ENCODE results near the gene PTPN3. TPM values are rescaled to one million over a fixed set of nuclear protein-coding genes. Genes with fewer than 3 reads are reported as not detected.

Gene PTPN3
- total RNA-seq, 1 experiment from 2014 or later: 25.0 TPM

DNA sequence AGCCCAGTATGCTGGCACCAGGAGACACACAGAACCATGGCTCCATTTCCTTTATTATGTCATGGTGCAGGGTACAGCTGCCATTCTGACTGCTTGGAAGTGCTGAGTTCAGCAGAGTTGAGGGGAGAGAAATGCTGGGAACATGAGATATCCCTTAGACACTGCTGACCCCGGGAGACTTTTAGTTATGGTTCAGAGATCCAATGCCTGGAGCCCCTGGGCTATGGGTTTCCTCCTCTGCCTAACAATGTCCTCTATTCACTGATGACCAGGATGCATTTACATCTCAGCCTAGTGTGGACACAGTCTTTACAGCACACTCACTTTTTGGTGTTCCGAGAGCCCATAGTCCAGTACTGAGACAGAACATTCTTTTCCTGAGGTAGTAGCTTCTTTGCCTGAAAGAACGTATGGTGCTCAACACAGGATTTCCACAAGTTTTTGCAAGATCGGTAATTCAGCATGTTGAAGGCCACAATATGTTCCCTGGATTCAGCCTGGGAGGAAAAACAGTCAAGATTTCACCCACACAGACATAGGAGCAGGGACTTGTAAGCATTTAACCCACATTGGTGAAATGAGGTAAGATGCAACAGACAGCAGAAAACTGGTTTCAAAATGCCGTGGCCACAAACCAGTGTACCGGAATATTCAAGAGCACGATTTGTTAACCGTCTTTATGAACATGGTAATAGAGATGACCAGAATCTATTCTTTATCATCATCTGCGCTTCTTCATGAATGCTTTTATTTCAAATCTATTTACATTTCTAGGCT lies 71.3 kb downstream of the PTPN3 start:
- no peak overlapping the region for H3K4me3 Mint-ChIP-seq (ENCODE audit: low read depth, unreplicated experiment)
- BruUV-seq (replicated peaks): no TSS peak
- H3K27me3 Mint-ChIP-seq (ENCODE audit: unreplicated experiment): no peaks in the 10 kb centered on the region
- intact Hi-C loops (cut with micrococcal nuclease; ENCODE audit: unreplicated experiment): no loop called here
- peaks cover 19% of the 10 kb centered on the region for H3K36me3 Mint-ChIP-seq (ENCODE audit: insufficient read depth, unreplicated experiment)
- CTCF ChIA-PET: no interaction called here
- no peaks in the 10 kb centered on the region for H3K9me3 Mint-ChIP-seq (ENCODE audit: low read depth, unreplicated experiment)
- TF ChIP-seq, protein P1, sequence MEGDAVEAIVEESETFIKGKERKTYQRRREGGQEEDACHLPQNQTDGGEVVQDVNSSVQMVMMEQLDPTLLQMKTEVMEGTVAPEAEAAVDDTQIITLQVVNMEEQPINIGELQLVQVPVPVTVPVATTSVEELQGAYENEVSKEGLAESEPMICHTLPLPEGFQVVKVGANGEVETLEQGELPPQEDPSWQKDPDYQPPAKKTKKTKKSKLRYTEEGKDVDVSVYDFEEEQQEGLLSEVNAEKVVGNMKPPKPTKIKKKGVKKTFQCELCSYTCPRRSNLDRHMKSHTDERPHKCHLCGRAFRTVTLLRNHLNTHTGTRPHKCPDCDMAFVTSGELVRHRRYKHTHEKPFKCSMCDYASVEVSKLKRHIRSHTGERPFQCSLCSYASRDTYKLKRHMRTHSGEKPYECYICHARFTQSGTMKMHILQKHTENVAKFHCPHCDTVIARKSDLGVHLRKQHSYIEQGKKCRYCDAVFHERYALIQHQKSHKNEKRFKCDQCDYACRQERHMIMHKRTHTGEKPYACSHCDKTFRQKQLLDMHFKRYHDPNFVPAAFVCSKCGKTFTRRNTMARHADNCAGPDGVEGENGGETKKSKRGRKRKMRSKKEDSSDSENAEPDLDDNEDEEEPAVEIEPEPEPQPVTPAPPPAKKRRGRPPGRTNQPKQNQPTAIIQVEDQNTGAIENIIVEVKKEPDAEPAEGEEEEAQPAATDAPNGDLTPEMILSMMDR (IDR thresholded peaks at IDR 0.05; ENCODE audit: unreplicated experiment): no peak
- H3K27ac Mint-ChIP-seq (ENCODE audit: unreplicated experiment): no peak overlapping the region
- H3K4me1 Mint-ChIP-seq (ENCODE audit: low read depth, unreplicated experiment): no peaks in the 10 kb centered on the region
- DNase-seq: no peak

DNA sequence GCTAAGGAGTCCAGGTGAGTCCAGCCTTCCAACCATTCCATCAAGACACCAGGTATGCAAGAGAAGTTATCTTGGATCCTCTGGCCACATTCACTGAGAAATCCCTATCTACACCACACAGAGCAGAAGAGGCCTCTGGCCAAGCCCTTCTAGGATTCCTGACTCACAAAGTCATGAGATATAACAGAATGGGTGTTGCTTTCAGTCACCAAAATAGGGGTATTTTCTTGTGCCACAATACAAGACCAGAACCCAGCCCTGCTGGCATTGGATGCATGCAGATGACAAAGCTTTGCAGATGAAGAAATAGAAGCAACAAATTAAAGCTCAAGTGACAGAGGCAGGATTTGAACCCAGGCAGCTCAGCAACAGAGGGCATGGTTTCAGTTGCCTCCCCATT lies 73.5 kb downstream of the PTPN3 start:
- Mint-ChIP-seq H3K4me3 (ENCODE audit: low read depth, unreplicated experiment) (no peak overlapping the region), H3K27me3 (ENCODE audit: unreplicated experiment) (no peaks in the 10 kb centered on the region), H3K9me3 (ENCODE audit: low read depth, unreplicated experiment) (no peaks in the 10 kb centered on the region), H3K36me3 (ENCODE audit: insufficient read depth, unreplicated experiment) (peaks cover 20% of the 10 kb centered on the region), H3K4me1 (ENCODE audit: low read depth, unreplicated experiment) (no peaks in the 10 kb centered on the region), H3K27ac (ENCODE audit: unreplicated experiment) (no peak overlapping the region)
- no peak for DNase-seq
- intact Hi-C loops (cut with micrococcal nuclease; ENCODE audit: unreplicated experiment): no loop called here
- TF ChIP-seq, protein P1 (IDR thresholded peaks at IDR 0.05; ENCODE audit: unreplicated experiment): no peak
- CTCF ChIA-PET: no interaction called here
- BruUV-seq (replicated peaks): no TSS peak

DNA sequence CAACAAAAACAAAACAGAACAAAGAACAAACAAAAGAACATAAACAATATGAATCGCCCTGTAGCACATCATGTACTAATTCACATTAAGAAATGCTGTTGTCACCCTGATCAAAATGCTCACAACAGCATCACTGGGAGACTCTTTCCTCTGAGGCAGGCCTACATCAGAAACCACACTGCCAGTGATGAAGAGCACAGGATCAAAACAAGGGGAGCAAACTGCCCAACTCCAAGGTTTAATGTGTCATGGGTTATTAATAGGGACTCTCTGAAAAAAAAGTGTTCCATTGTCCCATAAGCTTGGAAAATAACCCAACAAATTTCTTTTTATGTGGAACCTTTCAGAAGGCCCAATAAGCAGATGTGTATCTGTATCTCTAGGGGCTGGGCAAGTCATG lies 74.2 kb downstream of the PTPN3 start:
- BruUV-seq (replicated peaks): no TSS peak
- CTCF ChIA-PET: no interaction called here
- TF ChIP-seq, protein P1 (IDR thresholded peaks at IDR 0.05; ENCODE audit: unreplicated experiment): no peak
- Mint-ChIP-seq H3K9me3 (ENCODE audit: low read depth, unreplicated experiment) (no peaks in the 10 kb centered on the region), H3K36me3 (ENCODE audit: insufficient read depth, unreplicated experiment) (peaks cover 22% of the 10 kb centered on the region), H3K27me3 (ENCODE audit: unreplicated experiment) (no peaks in the 10 kb centered on the region), H3K27ac (ENCODE audit: unreplicated experiment) (no peak overlapping the region), H3K4me1 (ENCODE audit: low read depth, unreplicated experiment) (no peaks in the 10 kb centered on the region), H3K4me3 (ENCODE audit: low read depth, unreplicated experiment) (no peak overlapping the region)
- intact Hi-C loops (cut with micrococcal nuclease; ENCODE audit: unreplicated experiment): no loop called here
- no peak for DNase-seq

DNA sequence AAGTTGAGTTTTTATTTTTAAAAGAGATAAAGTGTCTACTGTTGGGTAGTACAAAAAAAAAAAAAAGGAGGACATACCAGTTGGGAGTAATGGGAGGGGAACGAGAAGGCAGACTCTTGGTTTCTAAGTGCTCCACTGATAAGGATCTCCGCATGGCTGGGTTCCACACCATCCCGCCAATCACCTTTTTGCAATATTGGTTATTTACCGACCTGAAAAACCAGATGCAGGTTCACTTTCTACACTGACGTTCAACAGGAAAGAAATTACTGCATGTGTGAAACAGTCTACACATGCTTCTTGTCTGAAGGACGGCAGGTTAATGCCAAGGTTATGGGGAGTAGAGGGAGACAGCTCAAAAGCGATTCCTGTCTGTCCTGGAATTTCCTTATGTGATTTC lies 75.5 kb downstream of the PTPN3 start:
- H3K27me3 Mint-ChIP-seq (ENCODE audit: unreplicated experiment): no peaks in the 10 kb centered on the region
- no peaks in the 10 kb centered on the region for H3K4me1 Mint-ChIP-seq (ENCODE audit: low read depth, unreplicated experiment)
- H3K9me3 Mint-ChIP-seq (ENCODE audit: low read depth, unreplicated experiment): no peaks in the 10 kb centered on the region
- intact Hi-C loops (cut with micrococcal nuclease; ENCODE audit: unreplicated experiment): no loop called here
- peaks cover 22% of the 10 kb centered on the region for H3K36me3 Mint-ChIP-seq (ENCODE audit: insufficient read depth, unreplicated experiment)
- no peak overlapping the region for H3K27ac Mint-ChIP-seq (ENCODE audit: unreplicated experiment)
- no peak overlapping the region for H3K4me3 Mint-ChIP-seq (ENCODE audit: low read depth, unreplicated experiment)
- TF ChIP-seq, protein P1 (IDR thresholded peaks at IDR 0.05; ENCODE audit: unreplicated experiment): no peak
- CTCF ChIA-PET: interaction anchor here (0.7 kb wide), 1 partner anchor 240 kb away, joined by 3 read pairs; no protein-coding TSS in a partner anchor
- DNase-seq: no peak
- no TSS peak for BruUV-seq (replicated peaks)
